A673 (cell line): ENCODE results near the gene PDGFA. TPM values are rescaled to one million over a fixed set of nuclear protein-coding genes. Genes with fewer than 3 reads are reported as not detected.

ENCODE experiments used
- BruUV-seq: library from RNA; stranded (reverse); fragments of 400-500 nt; replicated peaks from 2 replicates; lab custom pipeline; 2021; lab: Mats Ljungman, UMichigan
- CTCF ChIA-PET: fragments of 300-600 bp; sonication (Branson Sonifier 250); formaldehyde crosslinking; loops from one replicate; lab custom pipeline; 2022; ENCODE audit warnings: antibody characterized with exemption; lab: Charles Lee
- POLR2A ChIA-PET: fragments of 300-600 bp; sonication (Branson Sonifier 250); formaldehyde crosslinking; loops from one replicate; lab custom pipeline; 2022; ENCODE audit warnings: antibody characterized with exemption; ENCODE audit not compliant: low non-redundant PET; lab: Charles Lee
- DNase-seq: peaks from one replicate; pipeline ENCODE4 v3.0.0-alpha.2; 2015; ENCODE audit warnings: low spot score
- H3K27ac ChIP-seq: fragments of 200-600 bp; sonication (generic); 2 replicates; pipeline ENCODE4 v1.5.1; 2016; ENCODE audit warnings: mixed run types, low read depth, mild to moderate bottlenecking, mixed read lengths, antibody characterized with exemption, low read length; ENCODE audit not compliant: poor library complexity, severe bottlenecking
- H3K27me3 ChIP-seq: fragments of 200-600 bp; sonication (generic); replicated peaks from 2 replicates; pipeline ENCODE4 v1.6.1; 2017; ENCODE audit warnings: mixed run types, low read depth, mild to moderate bottlenecking, mixed read lengths, antibody characterized with exemption, low read length; ENCODE audit not compliant: insufficient read depth, poor library complexity
- H3K36me3 ChIP-seq: fragments of 200-600 bp; sonication (generic); 2 replicates; pipeline ENCODE4 v1.6.1; 2016; ENCODE audit warnings: mixed run types, mild to moderate bottlenecking, mixed read lengths, antibody characterized with exemption, low read length; ENCODE audit not compliant: insufficient read depth, poor library complexity, severe bottlenecking
- H3K4me1 ChIP-seq: fragments of 200-600 bp; sonication (generic); 2 replicates; pipeline ENCODE4 v1.6.1; 2017; ENCODE audit warnings: mixed run types, mild to moderate bottlenecking, mixed read lengths, antibody characterized with exemption, low read length; ENCODE audit not compliant: insufficient read depth, poor library complexity, severe bottlenecking
- H3K4me3 ChIP-seq: fragments of 200-600 bp; sonication (generic); 2 replicates; pipeline ENCODE4 v1.5.1; 2016; ENCODE audit warnings: low read depth, mixed run types, mild to moderate bottlenecking, mixed read lengths, low read length; ENCODE audit not compliant: poor library complexity, severe bottlenecking
- H3K9me3 ChIP-seq: fragments of 200-600 bp; sonication (generic); 2 replicates; pipeline ENCODE4 v1.6.1; 2016; ENCODE audit warnings: mixed run types, low read depth, mild to moderate bottlenecking, mixed read lengths, antibody characterized with exemption, low read length; ENCODE audit not compliant: poor library complexity, severe bottlenecking
- CTCF ChIP-seq: fragments of 300-800, 200-600 bp; sonication (generic); conservative IDR thresholded peaks from 2 replicates; pipeline ENCODE4 v1.5.1; 2017; ENCODE audit warnings: low read depth, mild to moderate bottlenecking, antibody characterized with exemption, low read length, moderate library complexity, mixed read lengths
- EZH2 ChIP-seq: fragments of 200-600 bp; sonication (generic); IDR thresholded peaks from 2 replicates; pipeline ENCODE4 v1.6.1; 2017; ENCODE audit warnings: borderline replicate concordance, low read depth, mild to moderate bottlenecking, mixed read lengths, antibody characterized with exemption, low read length; ENCODE audit not compliant: poor library complexity, severe bottlenecking
- intact Hi-C: fragments of 100-400 bp; cut with micrococcal nuclease; formaldehyde crosslinking; loops from one replicate; pipeline ENCODE4 v1.10.0; 2022; ENCODE audit not compliant: unreplicated experiment
- total RNA-seq: library from RNA; stranded (reverse); gene quantifications from 2 replicates; pipeline ENCODE4 v1.2.3, GENCODE V29; 2021

PDGFA gene
- total RNA-seq, 1 experiment from 2014 or later, result 2.1 TPM

- DNase-seq, result no peak
- intact Hi-C loops, result no loop called here
Observed at GRCh38 chr7:515628-516027, 4.0 kb downstream of the PDGFA start.

GRCh38 chr7:514651-515598, 4.7 kb downstream of the PDGFA start:
- TF ChIP-seq EZH2 (no peak), CTCF (no peak)

More at GRCh38 chr7:515628-516027, 4.0 kb downstream of the PDGFA start:
- Histone ChIP-seq H3K36me3 (no peaks in the 10 kb centered on the region), H3K27ac (no peak overlapping the region), H3K9me3 (no peaks in the 10 kb centered on the region), H3K27me3 (peaks cover 31% of the 10 kb centered on the region), H3K4me1 (peaks cover 12% of the 10 kb centered on the region), H3K4me3 (no peak overlapping the region)
- BruUV-seq, result no TSS peak
- ChIA-PET POLR2A (no interaction called here), CTCF (no interaction called here)
- TF ChIP-seq EZH2, result no peak
- TF ChIP-seq CTCF, result no peak

GRCh38 chr7:514242-514641, 5.4 kb downstream of the PDGFA start:
- Histone ChIP-seq H3K4me3 (no peak overlapping the region), H3K9me3 (no peaks in the 10 kb centered on the region), H3K4me1 (peaks cover 12% of the 10 kb centered on the region), H3K27me3 (peaks cover 23% of the 10 kb centered on the region), H3K27ac (no peak overlapping the region), H3K36me3 (no peaks in the 10 kb centered on the region)
- TF ChIP-seq CTCF (no peak), EZH2 (no peak)
- CTCF ChIA-PET, result interaction anchor here (0.6 kb wide), 1 partner anchor 190 kb away, joined by 3 read pairs; no protein-coding TSS in a partner anchor
- no TSS peak for BruUV-seq
- intact Hi-C loops, result no loop called here
- DNase-seq, result no peak
- POLR2A ChIA-PET, result no interaction called here

More at GRCh38 chr7:514651-515598, 4.7 kb downstream of the PDGFA start:
- Histone ChIP-seq H3K4me3 (no peak overlapping the region), H3K27ac (no peak overlapping the region), H3K36me3 (no peaks in the 10 kb centered on the region), H3K4me1 (peaks cover 12% of the 10 kb centered on the region), H3K9me3 (no peaks in the 10 kb centered on the region), H3K27me3 (peaks cover 24% of the 10 kb centered on the region)
- BruUV-seq, result no TSS peak
- ChIA-PET CTCF (no interaction called here), POLR2A (no interaction called here)
- DNase-seq, result peak; percentile 36
- intact Hi-C loops, result no loop called here
